Daoy (cell line): ENCODE results near the gene ADAM19. TPM values are rescaled to one million over a fixed set of nuclear protein-coding genes. Genes with fewer than 3 reads are reported as not detected.

Experiments
- DNase-seq: peaks from one replicate; pipeline ENCODE4 v3.0.0-alpha.2; 2015; ENCODE audit warnings: low read depth
- total RNA-seq: library from RNA; depleted of rRNA; stranded (reverse); fragments of >200 nt; shearing (Covaris generic); gene quantifications from 2 replicates; pipeline ENCODE4 v1.2.3, GENCODE V29; 2014

The ADAM19 gene
- total RNA-seq, 1 experiment from 2014 or later = 30.8 TPM

- DNase-seq = no peak
These were observed 33.1 kb downstream of the ADAM19 start for GRCh38 chr5:157542282-157543000.

DNA sequence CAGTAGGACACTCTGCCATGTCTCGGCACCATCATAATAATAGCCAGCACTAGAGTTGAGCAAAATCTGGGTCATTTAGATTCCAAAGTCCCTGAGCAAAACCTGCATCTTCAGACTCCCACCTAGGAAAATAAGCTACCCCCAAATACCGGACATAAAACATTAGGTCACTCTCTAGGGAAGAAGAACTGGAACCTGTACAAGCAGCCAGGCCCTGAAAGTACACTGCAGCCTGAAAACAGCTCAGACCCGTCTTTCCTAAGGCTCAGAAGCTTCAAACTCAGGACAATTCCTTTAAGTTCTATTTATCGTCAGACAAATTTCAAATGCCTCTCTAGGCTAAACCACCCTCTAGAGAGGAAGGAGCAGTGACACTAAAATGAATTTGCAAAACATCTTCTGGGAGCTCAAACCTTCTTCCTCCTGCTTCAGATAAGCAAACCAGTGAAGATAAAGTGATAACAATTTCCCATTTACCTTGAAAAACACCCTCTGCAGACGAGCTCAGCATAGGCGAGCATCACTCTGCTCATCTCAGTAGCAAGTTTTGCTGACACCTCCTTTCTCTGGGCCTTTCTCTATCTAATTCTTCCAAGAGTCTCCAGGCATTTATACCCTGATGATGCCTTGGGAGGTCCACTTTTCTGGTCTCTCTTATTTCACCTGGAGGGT, 34.0 kb downstream of the ADAM19 start:
- DNase-seq = no peak

- DNase-seq = peak; percentile 72
These were observed 34.7 kb downstream of the ADAM19 start for GRCh38 chr5:157540707-157541446.

GRCh38 chr5:157540124-157540523, 35.5 kb downstream of the ADAM19 start:
- no peak for DNase-seq

DNA sequence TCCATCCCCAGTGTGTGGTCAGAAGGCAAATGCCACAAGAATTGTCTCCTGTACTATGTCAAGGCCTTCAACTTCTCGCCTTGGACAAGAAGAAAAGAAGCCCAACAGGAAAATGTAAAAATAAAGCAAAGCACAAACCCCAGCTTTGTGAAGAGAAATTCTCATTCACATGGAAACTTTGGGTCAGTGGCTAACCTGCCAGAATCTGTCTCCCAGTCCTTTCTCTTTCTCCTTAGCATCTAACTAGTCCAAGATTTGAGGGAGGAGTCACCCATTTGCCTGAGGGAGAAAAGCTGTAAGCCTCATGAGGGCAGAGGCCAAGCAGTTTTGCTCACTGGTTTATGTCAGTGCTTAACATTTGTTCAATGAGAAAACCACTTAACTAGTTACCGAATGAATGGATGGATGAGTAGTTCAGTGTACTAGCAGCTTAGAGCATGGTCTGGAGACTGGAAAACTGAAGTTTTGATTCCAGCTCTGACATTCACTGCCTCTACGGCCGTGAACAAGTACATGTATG, 36.0 kb downstream of the ADAM19 start:
- no peak for DNase-seq

DNA sequence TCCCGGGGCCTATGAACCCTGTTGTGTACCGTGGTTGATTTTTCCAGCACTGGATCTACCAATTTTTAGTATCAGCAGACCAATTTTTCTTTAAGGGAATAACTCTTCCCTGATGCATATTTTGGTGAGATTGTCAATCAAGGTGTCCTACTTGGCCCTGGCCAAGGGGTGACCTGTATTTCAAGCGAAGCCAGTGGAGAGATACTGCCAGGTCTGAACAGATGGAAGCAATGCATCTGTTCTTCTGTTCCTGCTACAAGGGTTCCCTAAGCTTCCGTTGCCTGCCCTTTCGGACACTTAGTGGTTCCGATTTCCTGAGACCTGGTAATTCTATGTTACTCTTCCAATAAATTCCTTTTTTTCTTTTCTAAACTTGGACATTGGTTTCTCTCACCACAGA, 37.3 kb downstream of the ADAM19 start:
- no peak for DNase-seq

DNA sequence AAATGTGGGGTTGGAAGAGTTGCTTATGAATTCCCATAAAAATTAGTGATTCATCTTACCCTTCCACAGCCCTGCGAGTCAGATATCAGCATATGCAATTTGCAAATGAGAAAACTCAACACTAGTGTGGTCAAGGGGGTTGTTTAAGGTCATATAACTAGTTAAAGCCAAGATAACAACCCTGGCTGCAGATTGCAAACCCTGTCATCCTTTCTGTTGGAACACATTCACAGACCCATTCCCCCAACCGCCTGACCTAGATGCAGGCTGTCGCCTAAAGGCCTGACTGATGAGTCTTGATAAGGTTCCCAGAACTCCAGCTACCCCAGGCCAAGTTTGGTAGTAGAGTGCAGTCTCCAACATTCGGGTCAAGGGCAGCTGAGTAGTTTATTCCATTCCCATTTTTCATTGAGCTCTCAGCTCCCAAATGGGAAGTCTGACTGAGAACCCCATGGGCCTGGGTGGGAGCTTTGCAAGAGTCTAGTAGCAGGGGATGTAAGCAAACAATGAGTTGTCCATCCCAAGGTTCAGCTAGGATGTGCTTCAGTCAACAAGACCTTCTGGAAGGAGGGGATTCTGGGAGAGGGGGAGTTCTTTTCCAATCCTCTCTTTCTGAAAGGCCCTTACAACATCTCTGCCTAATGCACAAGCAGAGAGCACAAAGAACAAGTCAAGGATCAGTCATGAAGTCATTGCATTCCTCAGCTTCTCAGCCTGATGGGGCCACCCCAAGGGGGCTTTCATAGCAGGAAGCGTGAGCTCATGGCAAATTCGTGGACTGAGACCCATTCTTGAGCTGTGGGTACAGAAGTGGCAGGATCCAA, 40.3 kb downstream of the ADAM19 start:
- no peak for DNase-seq

DNA sequence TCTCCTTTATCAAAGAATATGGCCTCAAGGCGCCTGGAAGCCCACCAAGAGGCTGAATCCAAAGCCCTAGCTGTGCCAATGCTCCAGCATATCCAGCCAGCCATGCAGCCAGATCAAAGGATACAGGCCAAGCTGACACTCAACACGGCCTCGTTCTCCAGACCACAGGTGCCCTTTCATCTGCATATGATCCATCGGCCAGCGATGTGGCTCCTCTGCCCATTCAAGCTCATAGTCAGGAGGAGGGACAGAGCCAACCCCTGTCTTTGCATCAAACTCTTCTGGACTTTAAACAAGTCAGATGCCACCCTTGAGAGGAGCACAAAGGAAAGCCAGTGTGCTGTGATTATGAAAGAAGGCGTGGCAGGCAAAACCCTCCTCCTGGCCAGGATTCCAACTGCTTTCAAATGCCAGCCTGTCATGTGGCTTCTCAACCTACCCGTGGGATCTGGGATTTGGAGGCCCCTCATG, 42.5 kb downstream of the ADAM19 start:
- no peak for DNase-seq

DNA sequence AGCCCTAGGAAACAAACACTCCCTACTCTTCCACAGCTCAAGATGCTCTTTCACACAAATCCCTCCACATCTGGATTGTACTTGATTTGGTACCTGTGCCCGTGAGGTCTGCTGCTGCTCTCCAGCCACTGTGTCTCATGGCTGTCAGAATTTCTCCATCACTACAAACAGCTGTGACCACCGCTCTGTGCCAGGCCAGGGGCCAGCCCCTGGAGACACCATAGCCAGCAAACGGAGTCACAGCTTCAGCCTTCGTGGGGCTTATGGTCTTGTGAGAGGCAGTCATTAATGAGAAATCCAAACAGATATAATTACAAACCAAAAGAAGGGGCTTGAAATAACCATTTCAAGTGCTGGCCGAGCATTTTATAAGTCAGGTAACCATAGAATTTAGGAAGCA, 43.6 kb downstream of the ADAM19 start:
- no peak for DNase-seq

DNA sequence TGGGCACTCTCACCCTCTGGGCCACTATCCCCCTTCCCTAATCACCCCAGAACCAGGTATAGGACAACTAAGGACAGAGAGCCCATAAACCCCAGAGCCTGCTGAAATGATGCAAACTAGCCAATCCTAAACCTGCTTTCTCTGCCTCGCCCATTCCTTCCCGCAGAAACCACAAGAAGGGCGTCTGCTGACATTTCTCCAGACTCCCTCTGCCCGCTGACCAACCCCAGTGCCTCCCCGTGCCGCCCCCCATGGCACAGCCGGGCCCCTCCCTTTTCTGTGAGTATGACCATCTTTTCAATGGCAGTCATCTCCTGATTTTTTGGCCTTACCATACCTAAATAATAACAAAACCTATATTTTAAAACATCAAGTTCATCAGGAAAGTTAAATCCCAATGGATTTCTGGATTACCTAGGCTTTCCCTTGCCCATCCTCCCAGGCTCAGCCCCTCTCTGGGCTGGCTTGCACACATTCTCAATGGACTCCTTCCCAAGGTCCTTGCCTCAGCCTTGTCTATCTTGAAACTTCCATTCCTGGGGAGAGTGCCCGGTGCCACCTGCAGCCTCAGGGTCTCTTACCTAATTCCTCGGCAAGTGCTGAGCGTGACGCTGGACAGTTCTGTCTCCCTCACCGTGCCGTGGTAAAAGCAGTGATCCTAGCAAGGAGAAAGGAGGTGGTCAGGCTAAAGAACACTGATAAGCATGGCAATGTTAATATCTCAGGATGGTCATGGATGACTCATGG, 45.2 kb downstream of the ADAM19 start:
- no peak for DNase-seq

GRCh38 chr5:157529002-157529401, 46.6 kb downstream of the ADAM19 start:
- no peak for DNase-seq

DNA sequence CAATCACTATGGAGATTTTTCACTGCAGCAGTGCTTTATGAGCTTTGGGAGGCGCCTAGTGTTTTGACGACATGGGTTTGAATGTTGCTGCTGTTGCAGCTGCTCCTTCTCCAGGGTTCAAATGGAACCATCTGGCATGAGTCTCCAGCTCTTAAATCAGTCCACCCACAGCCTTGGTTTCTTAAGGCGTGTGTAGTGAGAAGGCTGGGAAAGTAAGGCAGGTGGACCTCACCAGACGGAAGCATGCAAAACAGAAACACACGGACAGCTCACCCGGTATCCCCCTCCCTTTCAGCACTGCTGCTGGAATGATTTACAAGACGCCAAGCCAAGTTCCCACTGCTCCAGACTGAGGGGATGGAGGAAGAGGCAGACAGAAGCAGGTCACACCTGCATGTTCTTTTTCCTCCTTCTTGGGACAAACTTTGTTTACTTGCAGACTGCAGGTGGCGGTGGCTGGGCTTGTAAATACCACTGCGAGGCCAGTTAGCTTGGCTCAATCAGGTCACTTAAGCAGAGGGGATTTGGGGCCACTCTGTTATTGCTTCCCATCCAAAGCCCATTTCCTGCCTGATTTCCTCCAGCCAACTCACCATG, 47.4 kb downstream of the ADAM19 start:
- DNase-seq = no peak

- DNase-seq = no peak
These were observed 50.7 kb downstream of the ADAM19 start for GRCh38 chr5:157524887-157525286.

GRCh38 chr5:157523976-157524375, 51.6 kb downstream of the ADAM19 start:
- no peak for DNase-seq

GRCh38 chr5:157521704-157522029, 53.9 kb downstream of the ADAM19 start:
- DNase-seq = no peak

DNA sequence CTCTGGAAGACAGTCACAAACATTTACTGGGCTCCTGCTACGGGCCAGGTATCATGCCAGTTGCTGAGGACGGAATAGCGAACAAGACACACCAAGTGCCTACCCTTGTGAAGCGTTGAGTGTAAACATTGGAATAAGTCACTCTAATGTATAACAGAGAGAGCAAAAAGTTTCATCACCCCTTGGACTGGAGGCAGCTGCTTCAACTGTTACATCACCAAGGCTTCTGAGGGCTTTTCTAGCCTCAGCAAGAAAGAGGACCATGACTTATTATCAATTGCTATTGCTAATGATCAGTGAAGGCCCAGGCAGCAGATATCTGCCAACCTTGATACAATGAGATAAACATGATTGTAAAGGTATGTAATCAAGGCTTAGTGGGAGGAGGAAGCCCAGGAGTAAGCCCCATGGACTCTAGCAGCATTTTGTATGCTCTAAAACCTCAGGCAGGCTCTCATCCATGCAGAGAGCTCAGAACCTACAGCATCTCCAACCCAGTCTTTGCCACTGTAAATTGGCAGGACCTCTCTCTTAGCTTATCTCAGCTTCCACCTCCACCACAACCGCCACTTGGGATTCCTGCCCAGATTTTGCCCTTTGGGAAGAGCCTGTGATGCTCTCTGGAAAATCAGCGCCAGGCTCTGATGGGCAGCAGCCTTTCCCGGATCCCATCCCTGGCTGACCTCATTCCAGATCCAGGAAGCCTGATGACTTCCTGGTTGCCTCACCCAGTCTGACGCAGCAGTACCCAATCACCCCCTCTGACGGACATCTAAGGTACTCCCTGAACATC, 54.5 kb downstream of the ADAM19 start:
- DNase-seq = peak; percentile 41

- no peak for DNase-seq
These were observed 55.9 kb downstream of the ADAM19 start for GRCh38 chr5:157519579-157520253.

GRCh38 chr5:157518963-157519362, 56.6 kb downstream of the ADAM19 start:
- DNase-seq = no peak
